GM21529 (cell line): ENCODE results near the gene KHK.

Experiments used
- ATAC-seq: cut with Tn5 transposase; IDR thresholded peaks from one replicate; pipeline ENCODE4 v1.9.1; 2021; ENCODE audit not compliant: unreplicated experiment

Gene KHK

DNA sequence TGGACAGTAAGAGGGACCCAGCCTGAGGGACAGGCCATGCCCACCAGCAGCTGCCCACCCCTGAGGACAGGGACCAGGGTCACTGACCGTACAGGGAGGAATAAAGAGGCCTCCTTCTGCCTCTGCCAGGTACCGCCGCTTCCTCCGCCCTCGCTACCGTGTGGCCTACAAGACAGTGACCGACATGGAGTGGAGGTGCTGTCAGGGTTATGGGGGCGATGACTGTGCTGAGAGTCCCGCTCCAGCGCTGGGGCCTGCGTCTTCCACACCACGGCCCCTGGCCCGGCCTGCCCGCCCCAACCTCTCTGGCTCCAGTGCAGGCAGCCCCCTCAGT lies 6.0 kb upstream of the KHK start:
- no peak for ATAC-seq

DNA sequence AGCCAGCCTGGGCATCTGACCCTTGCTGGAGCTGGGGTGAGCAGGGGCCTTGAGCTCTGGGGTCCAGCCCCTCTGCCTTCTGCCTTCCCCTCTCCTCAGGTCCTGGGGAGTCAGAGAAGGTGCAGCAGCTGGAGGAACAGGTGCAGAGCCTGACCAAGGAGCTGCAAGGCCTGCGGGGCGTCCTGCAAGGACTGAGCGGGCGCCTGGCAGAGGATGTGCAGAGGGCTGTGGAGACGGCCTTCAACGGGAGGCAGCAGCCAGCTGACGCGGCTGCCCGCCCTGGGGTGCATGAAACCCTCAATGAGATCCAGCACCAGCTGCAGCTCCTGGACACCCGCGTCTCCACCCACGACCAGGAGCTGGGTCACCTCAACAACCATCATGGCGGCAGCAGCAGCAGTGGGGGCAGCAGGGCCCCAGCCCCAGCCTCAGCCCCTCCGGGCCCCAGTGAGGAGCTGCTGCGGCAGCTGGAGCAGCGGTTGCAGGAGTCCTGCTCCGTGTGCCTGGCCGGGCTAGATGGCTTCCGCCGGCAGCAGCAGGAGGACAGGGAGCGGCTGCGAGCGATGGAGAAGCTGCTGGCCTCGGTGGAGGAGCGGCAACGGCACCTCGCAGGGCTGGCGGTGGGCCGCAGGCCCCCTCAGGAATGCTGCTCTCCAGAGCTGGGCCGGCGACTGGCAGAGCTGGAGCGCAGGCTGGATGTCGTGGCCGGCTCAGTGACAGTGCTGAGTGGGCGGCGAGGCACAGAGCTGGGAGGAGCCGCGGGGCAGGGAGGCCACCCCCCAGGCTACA lies 4.4 kb upstream of the KHK start:
- ATAC-seq = no peak

DNA sequence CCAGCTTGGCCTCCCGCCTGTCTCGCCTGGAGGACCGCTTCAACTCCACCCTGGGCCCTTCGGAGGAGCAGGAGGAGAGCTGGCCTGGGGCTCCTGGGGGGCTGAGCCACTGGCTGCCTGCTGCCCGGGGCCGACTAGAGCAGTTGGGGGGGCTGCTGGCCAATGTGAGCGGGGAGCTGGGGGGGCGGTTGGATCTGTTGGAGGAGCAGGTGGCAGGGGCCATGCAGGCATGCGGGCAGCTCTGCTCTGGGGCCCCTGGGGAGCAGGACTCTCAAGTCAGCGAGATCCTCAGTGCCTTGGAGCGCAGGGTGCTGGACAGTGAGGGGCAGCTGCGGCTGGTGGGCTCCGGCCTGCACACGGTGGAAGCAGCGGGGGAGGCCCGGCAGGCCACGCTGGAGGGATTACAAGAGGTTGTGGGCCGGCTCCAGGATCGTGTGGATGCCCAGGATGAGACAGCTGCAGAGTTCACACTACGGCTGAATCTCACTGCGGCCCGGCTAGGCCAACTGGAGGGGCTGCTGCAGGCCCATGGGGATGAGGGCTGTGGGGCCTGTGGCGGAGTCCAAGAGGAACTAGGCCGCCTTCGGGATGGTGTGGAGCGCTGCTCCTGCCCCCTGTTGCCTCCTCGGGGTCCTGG lies 3.7 kb upstream of the KHK start:
- ATAC-seq = no peak

DNA sequence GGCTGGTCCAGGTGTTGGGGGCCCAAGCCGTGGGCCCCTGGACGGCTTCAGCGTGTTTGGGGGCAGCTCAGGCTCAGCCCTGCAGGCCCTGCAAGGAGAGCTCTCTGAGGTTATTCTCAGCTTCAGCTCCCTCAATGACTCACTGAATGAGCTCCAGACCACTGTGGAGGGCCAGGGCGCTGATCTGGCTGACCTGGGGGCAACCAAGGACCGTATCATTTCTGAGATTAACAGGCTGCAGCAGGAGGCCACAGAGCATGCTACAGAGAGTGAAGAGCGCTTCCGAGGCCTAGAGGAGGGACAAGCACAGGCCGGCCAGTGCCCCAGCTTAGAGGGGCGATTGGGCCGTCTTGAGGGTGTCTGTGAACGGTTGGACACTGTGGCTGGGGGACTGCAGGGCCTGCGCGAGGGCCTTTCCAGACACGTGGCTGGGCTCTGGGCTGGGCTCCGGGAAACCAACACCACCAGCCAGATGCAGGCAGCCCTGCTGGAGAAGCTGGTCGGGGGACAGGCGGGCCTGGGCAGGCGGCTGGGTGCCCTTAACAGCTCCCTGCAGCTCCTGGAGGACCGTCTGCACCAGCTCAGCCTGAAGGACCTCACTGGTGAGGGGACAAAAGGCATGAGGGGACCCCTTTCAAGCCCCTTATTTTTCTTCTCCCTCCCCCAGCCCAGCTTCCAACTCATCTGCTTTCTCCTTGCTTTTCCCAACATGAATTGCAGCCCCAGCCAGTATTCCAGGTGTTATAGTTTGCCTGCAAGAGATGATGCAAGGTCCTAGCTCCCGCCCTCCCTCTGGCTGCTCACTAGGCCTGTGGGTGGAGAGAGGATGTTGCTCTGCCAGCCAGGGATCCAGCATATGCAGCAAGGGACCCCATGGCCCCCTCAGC lies 2.9 kb upstream of the KHK start:
- no peak for ATAC-seq

DNA sequence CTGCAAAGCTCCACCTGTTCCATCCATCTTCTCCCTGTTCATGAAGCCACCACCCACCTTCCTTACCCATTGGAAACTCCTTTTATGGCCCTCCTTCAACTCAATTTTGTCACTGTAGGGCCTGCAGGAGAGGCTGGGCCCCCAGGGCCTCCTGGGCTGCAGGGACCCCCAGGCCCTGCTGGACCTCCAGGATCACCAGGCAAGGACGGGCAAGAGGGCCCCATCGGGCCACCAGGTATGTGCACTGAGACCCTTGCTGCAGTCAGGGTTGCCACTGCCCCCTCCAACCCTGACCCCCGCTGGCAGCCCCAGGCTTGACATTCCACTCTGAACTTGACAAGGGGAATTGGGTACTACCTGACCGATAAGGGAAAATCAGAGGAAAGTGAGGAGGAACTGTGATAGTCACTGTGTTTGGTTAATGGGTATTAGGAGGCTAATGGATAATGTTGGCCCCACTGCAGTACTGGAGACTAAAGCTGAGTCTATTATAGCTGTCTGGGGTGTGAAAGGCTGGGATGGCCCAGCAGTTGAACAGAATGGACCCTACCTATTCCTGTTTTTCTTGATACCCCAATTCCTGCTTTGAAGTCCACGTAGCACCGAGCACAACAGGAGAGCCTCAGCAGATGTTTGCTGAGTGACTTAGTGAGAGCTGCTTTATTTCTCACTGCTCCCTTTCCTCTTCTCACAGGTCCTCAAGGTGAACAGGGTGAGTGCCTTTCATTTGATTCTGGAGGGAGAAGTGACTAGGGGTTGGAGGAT lies 2.1 kb upstream of the KHK start:
- ATAC-seq = no peak

DNA sequence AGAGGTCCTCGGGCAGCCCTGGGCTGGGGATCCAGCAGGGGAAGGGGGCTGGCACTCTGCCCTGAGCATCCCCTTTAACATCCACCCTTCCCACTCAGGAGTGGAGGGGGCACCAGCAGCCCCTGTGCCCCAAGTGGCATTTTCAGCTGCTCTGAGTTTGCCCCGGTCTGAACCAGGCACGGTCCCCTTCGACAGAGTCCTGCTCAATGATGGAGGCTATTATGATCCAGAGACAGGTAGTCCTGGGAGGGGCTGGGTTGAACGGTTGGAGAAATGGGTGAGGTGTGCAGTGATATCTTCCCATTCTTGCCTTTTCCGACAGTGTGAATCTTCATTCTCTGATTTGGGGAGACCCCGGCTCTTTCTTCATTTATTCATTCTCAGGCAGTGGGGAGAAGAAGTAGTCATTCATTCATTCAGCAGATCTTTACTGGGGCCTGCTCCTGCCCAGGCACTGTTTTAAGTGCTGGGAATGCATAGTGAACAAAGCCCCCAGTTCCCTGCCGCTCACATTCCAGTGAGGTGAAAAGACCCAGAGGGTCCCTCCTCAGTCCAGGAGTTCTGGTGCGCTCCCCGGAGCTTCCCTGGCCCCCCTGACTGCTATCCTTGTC lies 1.4 kb upstream of the KHK start:
- ATAC-seq = no peak

DNA sequence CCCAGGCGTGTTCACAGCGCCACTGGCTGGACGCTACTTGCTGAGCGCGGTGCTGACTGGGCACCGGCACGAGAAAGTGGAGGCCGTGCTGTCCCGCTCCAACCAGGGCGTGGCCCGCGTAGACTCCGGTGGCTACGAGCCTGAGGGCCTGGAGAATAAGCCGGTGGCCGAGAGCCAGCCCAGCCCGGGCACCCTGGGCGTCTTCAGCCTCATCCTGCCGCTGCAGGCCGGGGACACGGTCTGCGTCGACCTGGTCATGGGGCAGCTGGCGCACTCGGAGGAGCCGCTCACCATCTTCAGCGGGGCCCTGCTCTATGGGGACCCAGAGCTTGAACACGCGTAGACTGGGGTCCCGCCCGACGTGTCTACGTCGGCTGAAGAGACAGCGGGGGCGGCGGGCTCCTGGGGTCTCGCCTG lies 891 bp upstream of the KHK start:
- peak; percentile 9 for ATAC-seq

DNA sequence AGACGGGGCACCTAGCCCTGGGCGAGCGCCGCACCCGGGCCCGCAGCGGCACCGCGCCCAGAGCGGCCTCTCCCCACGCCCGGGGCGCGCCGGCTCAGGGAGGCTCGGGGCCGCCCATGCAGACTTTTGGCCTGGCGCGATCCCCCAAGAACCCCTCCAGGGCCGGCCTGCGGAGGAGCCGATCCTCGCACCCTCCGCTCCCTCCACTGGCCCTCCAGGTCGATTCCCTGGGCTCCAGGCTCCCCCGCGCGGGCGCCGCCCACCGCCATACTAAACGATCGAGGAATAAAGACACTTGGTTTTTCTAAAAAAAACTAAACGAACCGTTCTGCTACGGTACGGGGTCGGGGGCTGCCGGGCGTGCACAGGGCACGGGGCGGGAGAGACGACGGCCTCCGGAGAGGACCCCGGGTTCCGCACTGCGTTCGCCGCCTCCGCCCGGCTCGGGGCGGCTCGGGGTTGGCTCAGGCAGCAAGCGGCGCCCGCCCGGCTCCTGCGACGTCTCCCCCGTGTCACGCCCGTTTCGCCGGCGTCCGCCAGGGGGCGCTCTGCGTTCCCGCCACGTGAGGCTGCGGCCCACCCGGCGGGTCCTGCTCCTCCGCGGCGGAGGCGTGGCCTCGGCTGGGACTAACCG lies 365 bp upstream of the KHK start:
- ATAC-seq = peak; percentile 68

DNA sequence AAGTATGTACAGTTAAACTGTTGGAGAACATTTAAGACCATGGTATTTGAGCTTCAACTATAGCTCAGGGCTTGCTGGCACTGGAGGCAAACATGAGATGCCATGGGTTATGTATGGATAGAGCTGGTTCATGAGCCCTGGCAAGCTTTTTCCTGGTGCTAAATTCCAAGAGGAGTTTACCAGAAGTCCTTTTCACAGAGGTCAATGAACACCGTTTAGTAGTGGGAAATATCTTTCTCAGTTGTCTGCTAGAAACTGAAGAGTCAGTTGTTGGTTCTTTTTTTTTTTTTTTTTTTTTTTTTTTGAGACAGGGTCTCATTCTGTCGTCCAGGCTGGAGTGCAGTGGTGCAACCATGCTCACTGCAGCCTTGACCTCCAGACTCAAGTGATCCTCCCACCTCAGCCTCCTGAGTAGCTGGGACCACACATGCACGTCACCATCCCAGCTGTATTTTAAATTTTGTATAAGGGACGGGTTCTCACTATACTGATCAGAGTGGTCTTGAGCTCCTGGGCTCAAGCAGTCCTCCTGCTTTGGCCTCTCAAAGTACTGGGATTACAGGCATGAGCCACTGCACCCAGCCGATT lies 1.3 kb downstream of the KHK start:
- no peak for ATAC-seq

DNA sequence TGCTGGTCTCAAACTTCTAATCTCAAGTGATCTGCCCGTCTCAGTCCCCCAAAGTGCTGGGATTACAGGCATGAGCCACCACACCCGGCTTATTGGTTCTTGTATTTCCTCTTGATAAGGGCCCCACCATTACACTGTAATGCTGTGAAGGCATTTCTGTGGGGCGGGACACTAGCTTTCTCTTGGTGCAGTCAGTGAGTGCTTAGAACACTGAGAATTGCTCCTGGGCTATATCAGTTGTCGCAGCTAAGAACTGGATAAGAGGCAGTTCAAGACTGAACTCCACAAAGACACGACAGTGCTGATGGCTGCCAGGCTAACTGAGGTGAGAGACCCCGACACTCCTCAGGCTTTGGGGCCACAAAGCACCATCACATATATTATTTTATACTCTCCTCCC lies 2.1 kb downstream of the KHK start:
- no peak for ATAC-seq

DNA sequence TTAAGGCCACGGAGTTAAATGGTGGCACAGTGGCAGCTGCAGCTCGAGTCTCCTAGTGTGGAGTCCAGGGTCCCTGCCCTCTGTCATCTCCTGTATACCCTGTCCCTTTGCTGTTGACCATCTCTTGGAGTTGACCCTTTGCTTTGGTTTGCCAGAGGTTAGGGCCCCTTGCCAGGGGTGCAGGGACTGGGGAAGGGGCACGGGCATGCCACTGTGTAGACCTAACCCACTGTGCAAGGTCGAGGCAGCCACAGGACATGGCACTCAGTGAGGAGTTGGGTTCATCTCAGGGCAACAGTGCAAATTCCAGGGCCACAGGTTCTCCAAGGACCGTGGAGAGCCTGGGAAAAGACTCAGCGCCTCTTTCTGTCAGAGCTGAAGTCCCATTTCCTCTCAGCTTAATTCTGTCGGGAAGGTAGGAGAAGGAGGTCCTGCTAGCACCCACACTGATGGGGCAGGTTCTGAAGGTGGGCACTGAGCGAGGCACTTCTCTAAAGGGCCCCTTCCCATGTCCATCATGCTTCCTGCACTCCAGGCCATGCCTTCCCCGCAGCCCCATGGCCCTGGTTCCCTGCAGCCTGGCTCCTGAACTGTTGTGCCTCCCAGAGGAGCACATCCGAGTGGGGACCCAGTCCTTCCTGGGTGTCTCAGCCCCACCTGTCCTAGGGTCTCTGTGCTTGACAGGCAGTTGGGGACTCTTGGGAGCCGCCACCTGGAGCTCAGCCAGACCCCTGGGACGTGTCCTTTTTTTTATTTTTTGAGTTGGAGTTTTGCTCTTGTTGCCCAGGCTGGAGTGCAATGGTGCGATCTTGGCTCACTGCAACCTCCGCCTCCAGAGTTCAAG lies 2.8 kb downstream of the KHK start:
- no peak for ATAC-seq

DNA sequence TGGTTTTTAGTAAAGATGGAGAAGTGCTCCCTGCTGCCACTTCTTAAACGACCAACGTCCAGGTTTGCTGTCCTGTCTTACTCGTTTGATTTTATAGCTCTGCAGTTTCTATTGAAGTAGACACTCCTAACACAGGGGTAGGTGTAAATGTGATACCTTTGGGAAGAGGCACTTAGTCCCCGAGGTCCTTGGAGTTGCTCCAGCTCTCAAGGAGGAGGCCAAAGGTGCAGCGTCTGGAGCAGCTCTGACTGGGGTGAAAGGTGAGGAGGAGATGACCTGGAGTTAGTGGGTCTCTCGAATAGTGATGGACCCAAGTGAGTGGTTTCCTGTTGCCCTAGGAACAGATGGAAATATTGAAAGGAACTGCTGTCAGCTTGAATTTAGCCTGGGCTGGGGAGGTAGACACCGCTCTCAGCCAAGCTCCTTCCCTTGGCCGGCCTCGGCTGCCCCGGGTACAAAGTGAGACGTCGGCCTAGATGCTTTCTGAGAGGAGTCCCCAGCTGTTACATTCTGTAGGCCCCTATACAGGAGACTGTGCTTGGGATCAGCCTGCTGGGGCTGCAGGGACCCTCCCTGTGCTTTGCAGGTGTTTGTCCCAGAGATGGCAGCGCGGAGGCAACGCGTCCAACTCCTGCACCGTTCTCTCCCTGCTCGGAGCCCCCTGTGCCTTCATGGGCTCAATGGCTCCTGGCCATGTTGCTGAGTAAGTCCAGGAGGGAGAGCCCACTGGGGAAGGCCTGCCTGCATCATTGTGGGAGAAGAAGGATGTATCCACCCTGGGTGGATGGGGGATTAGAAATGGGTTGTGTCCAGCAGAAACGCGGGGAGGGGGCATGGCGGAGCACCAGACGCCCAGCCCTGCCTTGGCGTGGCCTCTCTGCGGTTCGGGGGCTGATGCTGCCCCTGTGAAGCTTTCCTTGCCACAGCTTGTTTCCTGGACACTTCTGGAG lies 5.4 kb downstream of the KHK start:
- ATAC-seq = no peak

DNA sequence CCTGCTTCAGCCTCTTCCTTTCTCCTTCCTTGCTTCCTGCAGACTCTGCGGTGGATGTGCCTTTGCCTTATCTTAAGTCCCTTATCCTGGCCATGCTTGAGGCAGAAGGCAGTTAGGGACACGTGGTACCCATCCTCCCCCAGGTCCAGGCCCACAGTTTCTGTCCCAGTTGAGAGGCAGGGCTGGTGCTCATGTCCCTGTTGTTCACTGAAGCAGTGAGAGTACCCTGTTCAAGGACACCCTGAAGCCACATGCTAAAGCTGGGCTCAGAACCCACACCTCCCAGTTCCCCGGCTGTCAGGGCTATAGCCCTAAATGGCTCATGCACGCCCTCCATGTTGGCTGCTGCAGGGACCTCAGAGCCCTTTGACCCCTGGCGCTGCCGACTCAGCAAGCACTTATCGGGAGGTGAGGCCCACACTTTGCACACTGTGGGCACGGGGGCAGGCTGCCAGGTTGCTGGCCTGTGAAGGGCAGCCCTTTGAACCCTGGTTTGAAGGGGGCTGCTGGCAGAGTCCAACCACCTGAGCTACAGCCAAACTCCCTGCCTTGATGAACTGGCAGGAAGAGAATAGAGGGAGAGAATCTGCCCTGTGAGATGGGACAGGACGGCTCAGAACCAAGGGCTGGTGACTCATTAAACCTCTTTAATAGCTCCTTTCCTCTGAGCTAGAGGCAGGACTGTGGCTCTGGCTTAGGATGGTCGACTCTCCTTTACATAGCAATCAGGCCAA lies 6.3 kb downstream of the KHK start:
- ATAC-seq = no peak

DNA sequence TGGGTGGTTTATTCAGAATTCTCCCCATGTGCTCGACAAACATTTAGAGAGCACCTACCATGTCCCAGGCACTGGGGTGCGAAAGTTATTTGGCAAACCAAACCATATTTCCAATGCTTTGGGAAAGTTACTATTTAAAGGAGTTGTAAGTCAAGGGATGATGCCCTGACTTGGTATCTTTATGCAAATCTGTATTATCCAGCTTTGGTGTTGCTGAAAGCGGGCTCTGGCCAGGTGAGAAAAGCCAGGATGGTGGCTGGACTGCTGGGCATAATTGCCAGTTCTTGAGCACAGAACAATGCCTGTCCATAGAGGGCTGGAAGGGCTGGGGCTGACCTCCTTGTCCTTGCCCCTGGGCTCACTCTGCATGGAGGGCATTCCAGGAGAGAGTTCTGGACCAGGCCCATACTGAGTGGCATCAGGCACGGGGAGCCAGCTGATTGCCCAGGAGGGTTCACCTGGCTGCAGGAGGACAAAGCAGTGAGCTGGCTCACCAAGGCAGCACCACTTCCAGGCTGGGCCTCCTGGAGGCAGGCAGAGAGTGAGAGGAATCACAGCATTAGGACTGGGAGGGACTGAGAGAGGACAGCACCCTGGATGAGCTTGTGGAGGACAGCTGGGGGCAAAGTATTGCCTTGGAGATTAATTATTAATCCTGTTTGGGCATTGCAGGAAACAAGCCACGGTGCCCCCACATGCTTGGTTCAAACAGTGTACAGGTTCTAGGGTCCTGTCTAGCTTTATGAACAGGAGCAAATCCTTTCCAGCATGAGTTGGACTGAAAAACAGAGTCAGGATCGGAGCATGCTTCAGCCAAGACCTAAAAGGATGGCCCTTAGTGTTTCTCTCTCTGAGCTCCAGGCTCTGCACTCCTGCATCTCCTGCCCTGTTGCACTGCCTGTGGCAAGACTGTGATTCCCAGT lies 7.1 kb downstream of the KHK start:
- no peak for ATAC-seq

DNA sequence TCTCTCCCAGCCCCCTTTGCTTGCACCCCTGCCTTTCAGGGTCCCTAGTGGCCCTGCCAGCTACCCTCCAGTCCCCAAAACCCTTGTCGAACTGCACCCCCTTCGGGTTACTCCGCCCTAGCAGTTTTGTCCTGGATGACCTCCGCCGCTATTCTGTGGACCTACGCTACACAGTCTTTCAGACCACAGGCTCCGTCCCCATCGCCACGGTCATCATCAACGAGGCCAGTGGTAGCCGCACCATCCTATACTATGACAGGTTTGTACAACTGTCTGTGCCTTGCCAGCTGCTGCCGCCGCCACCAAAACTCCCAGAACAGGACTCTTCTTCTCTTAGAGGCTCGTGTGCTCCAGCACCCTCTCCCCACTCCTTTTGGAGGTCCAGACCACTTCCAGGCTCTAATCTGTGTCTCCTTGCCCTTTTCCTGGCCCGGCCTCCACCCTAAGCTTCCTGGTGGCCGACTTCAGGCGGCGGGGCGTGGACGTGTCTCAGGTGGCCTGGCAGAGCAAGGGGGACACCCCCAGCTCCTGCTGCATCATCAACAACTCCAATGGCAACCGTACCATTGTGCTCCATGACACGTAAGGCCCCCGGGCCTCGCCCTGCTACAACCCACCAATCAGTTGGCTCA lies 7.9 kb downstream of the KHK start:
- no peak for ATAC-seq

DNA sequence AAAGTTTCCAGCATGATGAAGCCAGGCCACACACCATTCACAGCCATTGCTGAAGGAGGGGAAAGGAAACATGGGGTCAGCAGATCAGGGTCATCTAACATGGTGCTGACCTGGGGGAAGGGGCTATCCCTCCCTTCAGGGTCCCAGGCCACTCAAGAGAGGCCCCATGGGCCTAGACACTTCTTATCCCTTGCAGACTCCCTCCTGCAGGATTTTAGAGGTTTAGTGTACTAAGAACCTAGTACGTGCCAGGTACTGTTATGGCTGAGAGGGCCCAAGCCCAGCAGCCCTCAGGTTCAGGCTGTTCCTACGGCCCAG lies 8.8 kb downstream of the KHK start:
- no peak for ATAC-seq
